ENCODE measurements around the gene SCGB2B2. TPM values are rescaled to one million over a fixed set of nuclear protein-coding genes. Genes with fewer than 3 reads are reported as not detected.

The SCGB2B2 gene
- total RNA-seq, 1 experiment from 2014 or later: not detected

Small RNAs within 50 kb of the gene (small RNA-seq; reads per million reads assigned to genes)
- gene RF00611: not detected

Other genes starting within 250 kb of the SCGB2B2 start
- 160 and 174 TPM in 2 replicates for gene UBA2, start 248.8 kb downstream of the SCGB2B2 start, total RNA-seq (2014; rRNA removed; shearing (Covaris generic))
- gene WTIP, start 195.4 kb downstream of the SCGB2B2 start, total RNA-seq (2014; rRNA removed; shearing (Covaris generic)): 2.1 and 3.9 TPM in 2 replicates
- 3.9 and 6.4 TPM in 2 replicates for gene ZNF302, start 519 bp upstream of the SCGB2B2 start, total RNA-seq (2014; rRNA removed; shearing (Covaris generic))
- 7.3 and 12.1 TPM in 2 replicates for gene ZNF181, start 57.1 kb upstream of the SCGB2B2 start, total RNA-seq (2014; rRNA removed; shearing (Covaris generic))
- gene ZNF599, start 96.1 kb upstream of the SCGB2B2 start, total RNA-seq (2014; rRNA removed; shearing (Covaris generic)): 6.7 TPM in 2 replicates
- gene ZNF30, start 249.7 kb upstream of the SCGB2B2 start, total RNA-seq (2014; rRNA removed; shearing (Covaris generic)): 2.0 and 2.7 TPM in 2 replicates

Data from HT-29 (cell line).